Gastrocnemius medialis (tissue), 4 donors: ENCODE results near the gene LRRC8D. TPM values are rescaled to one million over a fixed set of nuclear protein-coding genes. Genes with fewer than 3 reads are reported as not detected.

Experiments
- ATAC-seq, 2 donors: fragments of 150-250 bp; one replicate each; pipeline ENCODE4 v1.9.1; 2016
- DNase-seq, 2 donors: peaks; one replicate each; pipeline ENCODE4 v3.0.0-alpha.2; 2019
- H3K27ac ChIP-seq, 4 donors: fragments of 200-600 bp; sonication (generic); 1 replicate in 1 of 4; 2 replicates in 3 of 4; pipeline ENCODE4 v1.5.1; 2016 to 2018; ENCODE audit warnings: mild to moderate bottlenecking in 2 of 4, moderate library complexity in 1 of 4
- H3K27me3 ChIP-seq, 3 donors: fragments of 200-600 bp; sonication (generic) in 2 of 3; 1 replicate in 1 of 3; 2 replicates in 2 of 3; pipeline versions ENCODE4 v1.5.1 to v1.6.0; 2016 to 2019; ENCODE audit warnings: mild to moderate bottlenecking in 1 of 3, moderate library complexity in 1 of 3
- H3K36me3 ChIP-seq, 2 donors: fragments of 200-600 bp; sonication (generic) in 1 of 2; one replicate each; pipeline ENCODE4 v1.5.1; 2017 to 2018
- H3K4me1 ChIP-seq, 2 donors: fragments of 200-600 bp; sonication (generic) in 1 of 2; one replicate each; pipeline ENCODE4 v1.5.1; 2016 to 2017; ENCODE audit warnings: mild to moderate bottlenecking in 2 of 2
- H3K4me3 ChIP-seq, 4 donors: fragments of 200-600 bp; sonication (generic) in 3 of 4; 1 replicate in 1 of 4; 2 replicates in 3 of 4; pipeline ENCODE4 v1.5.1; 2016 to 2019; ENCODE audit warnings: mild to moderate bottlenecking in 2 of 4
- H3K9me3 ChIP-seq, 3 donors: fragments of 200-600 bp; sonication (generic) in 2 of 3; 1 replicate in 1 of 3; 2 replicates in 2 of 3; pipeline ENCODE4 v1.5.1; 2016 to 2019
- POLR2A ChIP-seq, 2 donors: fragments of 450-650 bp; IDR thresholded peaks; one replicate each; pipeline ENCODE4 v1.6.1; 2017; ENCODE audit warnings: antibody characterized with exemption in 2 of 2, mild to moderate bottlenecking in 2 of 2, moderate library complexity in 2 of 2
- in situ Hi-C, 4 donors: fragments of 200-750 bp; cut with MboI; loops; one replicate each; pipeline versions ENCODE4 v1.15.0 to v1.8.0; 2017; ENCODE audit warnings: low sequenced_read_pairs in 4 of 4
- intact Hi-C: fragments of 100-400 bp; cut with DNase I; formaldehyde crosslinking; loops from one replicate; pipeline ENCODE4 v1.15.1; 2023; ENCODE audit warnings: low total_unique reads
- total RNA-seq, 4 donors: library from RNA; depleted of rRNA; stranded (reverse); fragments of >200 nt; gene quantifications; one replicate each; pipeline versions ENCODE4 v1.1.0 to v1.2.3, GENCODE V29; 2016
- TF ChIP-seq, protein P1 (sequence below), 5 experiments: fragments of 450-650 bp in 3 of 5; fragments of 200-600 bp in 2 of 5; sonication (generic) in 2 of 5; IDR thresholded peaks in 4 of 5; conservative IDR thresholded peaks in 1 of 5; 1 replicate in 4 of 5; 2 replicates in 1 of 5; pipeline ENCODE4 v1.5.1; 2016 to 2019; ENCODE audit warnings: antibody characterized with exemption in 5 of 5, mild to moderate bottlenecking in 3 of 5, moderate library complexity in 3 of 5

Gene LRRC8D
- total RNA-seq, 4 donors from 2014 or later: 3.0 to 15.0 (median 9.2) TPM

GRCh38 chr1:89945852-89946476 is 125.1 kb downstream of the LRRC8D start:
- no peak overlapping the region for H3K4me3 ChIP-seq
- ATAC-seq (peak in 1 of 2 donors; percentile 53), DNase-seq (no peak)
- TF ChIP-seq, protein P1, sequence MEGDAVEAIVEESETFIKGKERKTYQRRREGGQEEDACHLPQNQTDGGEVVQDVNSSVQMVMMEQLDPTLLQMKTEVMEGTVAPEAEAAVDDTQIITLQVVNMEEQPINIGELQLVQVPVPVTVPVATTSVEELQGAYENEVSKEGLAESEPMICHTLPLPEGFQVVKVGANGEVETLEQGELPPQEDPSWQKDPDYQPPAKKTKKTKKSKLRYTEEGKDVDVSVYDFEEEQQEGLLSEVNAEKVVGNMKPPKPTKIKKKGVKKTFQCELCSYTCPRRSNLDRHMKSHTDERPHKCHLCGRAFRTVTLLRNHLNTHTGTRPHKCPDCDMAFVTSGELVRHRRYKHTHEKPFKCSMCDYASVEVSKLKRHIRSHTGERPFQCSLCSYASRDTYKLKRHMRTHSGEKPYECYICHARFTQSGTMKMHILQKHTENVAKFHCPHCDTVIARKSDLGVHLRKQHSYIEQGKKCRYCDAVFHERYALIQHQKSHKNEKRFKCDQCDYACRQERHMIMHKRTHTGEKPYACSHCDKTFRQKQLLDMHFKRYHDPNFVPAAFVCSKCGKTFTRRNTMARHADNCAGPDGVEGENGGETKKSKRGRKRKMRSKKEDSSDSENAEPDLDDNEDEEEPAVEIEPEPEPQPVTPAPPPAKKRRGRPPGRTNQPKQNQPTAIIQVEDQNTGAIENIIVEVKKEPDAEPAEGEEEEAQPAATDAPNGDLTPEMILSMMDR (IDR thresholded peaks at IDR 0.05 in 4 of 5, conservative IDR thresholded peaks at IDR 0.05 in 1 of 5): no peak
- no peak for TF ChIP-seq POLR2A (IDR thresholded peaks at IDR 0.05)
- H3K36me3 ChIP-seq: no peaks in the 10 kb centered on the region
- no peaks in the 10 kb centered on the region for H3K27me3 ChIP-seq
- no peaks in the 10 kb centered on the region for H3K9me3 ChIP-seq
- no peak overlapping the region for H3K27ac ChIP-seq
- in situ Hi-C loops (no loop called here), intact Hi-C loops (no loop called here)
- no peaks in the 10 kb centered on the region for H3K4me1 ChIP-seq

- in situ Hi-C loops (no loop called here), intact Hi-C loops (no loop called here)
- no peaks in the 10 kb centered on the region for H3K27me3 ChIP-seq
- no peak for TF ChIP-seq POLR2A (IDR thresholded peaks at IDR 0.05)
- TF ChIP-seq, protein P1 (IDR thresholded peaks at IDR 0.05 in 4 of 5, conservative IDR thresholded peaks at IDR 0.05 in 1 of 5): no peak
- no peaks in the 10 kb centered on the region for H3K36me3 ChIP-seq
- no peak for DNase-seq
- no peak overlapping the region for H3K27ac ChIP-seq
- no peaks in the 10 kb centered on the region for H3K9me3 ChIP-seq
- no peak for ATAC-seq
- H3K4me3 ChIP-seq: no peak overlapping the region
- no peaks in the 10 kb centered on the region for H3K4me1 ChIP-seq
Measured at GRCh38 chr1:89946532-89946931, 125.7 kb downstream of the LRRC8D start.

GRCh38 chr1:89948722-89949345 is 128.0 kb downstream of the LRRC8D start:
- Histone ChIP-seq H3K4me3 (no peak overlapping the region), H3K27me3 (no peaks in the 10 kb centered on the region), H3K36me3 (no peaks in the 10 kb centered on the region), H3K27ac (no peak overlapping the region), H3K9me3 (no peaks in the 10 kb centered on the region), H3K4me1 (no peaks in the 10 kb centered on the region)
- DNase-seq: no peak
- intact Hi-C loops: no loop called here
- no peak for TF ChIP-seq POLR2A (IDR thresholded peaks at IDR 0.05)
- ATAC-seq: no peak
- in situ Hi-C loops: no loop called here

DNA sequence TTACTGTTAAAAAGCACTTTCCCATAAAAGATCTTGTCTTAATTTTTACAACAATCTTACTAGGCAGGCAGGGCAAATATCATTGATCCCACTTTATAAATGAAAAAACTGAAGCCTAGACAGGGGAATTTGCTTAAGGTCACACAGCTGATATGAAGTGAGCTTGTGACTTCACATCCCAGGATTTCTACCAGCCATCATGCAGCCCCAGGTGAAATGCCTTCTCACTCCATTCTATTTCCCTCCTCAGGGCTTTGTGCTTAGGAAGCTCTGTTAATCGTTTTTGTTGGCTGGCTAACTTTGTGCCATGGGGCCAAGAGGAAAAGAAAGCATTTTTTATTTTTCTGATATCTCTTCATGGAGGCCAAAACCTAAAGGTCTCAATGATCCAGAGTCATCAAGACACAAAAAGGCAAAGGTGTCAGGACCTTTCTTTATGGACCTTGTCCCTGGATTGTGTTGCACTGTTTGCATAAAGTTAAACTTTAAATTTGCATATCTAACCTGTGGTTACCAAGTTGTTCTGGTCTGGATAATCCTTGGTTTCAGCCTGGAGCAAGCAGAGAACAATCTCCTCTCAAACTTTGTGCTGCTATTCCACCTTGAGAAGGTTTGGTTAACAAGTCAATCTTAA is 129.3 kb downstream of the LRRC8D start:
- TF ChIP-seq, protein P1 (IDR thresholded peaks at IDR 0.05 in 4 of 5, conservative IDR thresholded peaks at IDR 0.05 in 1 of 5): no peak
- no peak for TF ChIP-seq POLR2A (IDR thresholded peaks at IDR 0.05)
- H3K4me3 ChIP-seq: no peak overlapping the region
- no peaks in the 10 kb centered on the region for H3K27me3 ChIP-seq
- H3K36me3 ChIP-seq: no peaks in the 10 kb centered on the region
- ATAC-seq (no peak), DNase-seq (no peak)
- H3K27ac ChIP-seq: no peak overlapping the region
- H3K9me3 ChIP-seq: no peaks in the 10 kb centered on the region
- intact Hi-C loops: no loop called here
- in situ Hi-C loops: loop anchor here in 1 of 4 donors (10.0 kb wide), 1 partner anchor 145 kb away; no protein-coding TSS in a partner anchor
- no peaks in the 10 kb centered on the region for H3K4me1 ChIP-seq

DNA sequence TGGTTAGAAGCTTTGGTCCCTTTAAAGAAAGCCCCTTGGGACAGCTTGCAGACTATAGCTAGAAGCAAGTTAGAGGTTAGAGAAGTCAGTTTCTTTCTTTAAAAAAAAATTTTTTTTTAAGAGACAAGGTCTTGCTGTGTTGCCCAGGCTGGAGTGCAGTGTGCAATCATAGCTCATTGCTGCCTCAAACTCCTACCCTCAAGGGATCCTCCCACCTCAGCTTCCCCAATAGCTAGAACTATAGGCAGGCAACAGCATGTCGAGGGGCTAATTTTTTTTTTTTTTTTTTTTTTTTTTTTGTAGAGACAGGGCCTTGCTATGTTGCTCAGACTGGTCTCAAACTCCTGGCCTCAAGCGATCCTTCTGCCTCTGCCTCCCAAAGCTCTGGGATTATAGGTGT is 129.9 kb downstream of the LRRC8D start:
- Histone ChIP-seq H3K4me3 (no peak overlapping the region), H3K27ac (no peak overlapping the region), H3K27me3 (no peaks in the 10 kb centered on the region), H3K4me1 (no peaks in the 10 kb centered on the region), H3K9me3 (no peaks in the 10 kb centered on the region), H3K36me3 (no peaks in the 10 kb centered on the region)
- ATAC-seq (no peak), DNase-seq (no peak)
- TF ChIP-seq, protein P1 (IDR thresholded peaks at IDR 0.05 in 4 of 5, conservative IDR thresholded peaks at IDR 0.05 in 1 of 5): no peak
- no peak for TF ChIP-seq POLR2A (IDR thresholded peaks at IDR 0.05)
- intact Hi-C loops: no loop called here
- in situ Hi-C loops: loop anchor here in 1 of 4 donors (10.0 kb wide), 1 partner anchor 146 kb away; no protein-coding TSS in a partner anchor
